Endothelial cell (in vitro differentiated cells): ENCODE data around the gene IGF2BP3. TPM values are rescaled to one million over a fixed set of nuclear protein-coding genes. Genes with fewer than 3 reads are reported as not detected.

ENCODE experiments used
- DNase-seq: peaks from one replicate; pipeline ENCODE4 v3.0.0; 2021; ENCODE audit warnings: low spot score
- H3K27ac Mint-ChIP-seq: one replicate; pipeline ENCODE4 v1.8.0; 2021; ENCODE audit warnings: mixed read lengths, inconsistent platforms; ENCODE audit not compliant: unreplicated experiment
- H3K27me3 Mint-ChIP-seq: one replicate; pipeline ENCODE4 v1.8.0; 2021; ENCODE audit warnings: mild to moderate bottlenecking, moderate library complexity, mixed read lengths, inconsistent platforms; ENCODE audit not compliant: unreplicated experiment
- H3K36me3 Mint-ChIP-seq: one replicate; pipeline ENCODE4 v1.8.0; 2021; ENCODE audit warnings: mild to moderate bottlenecking, low read depth, mixed read lengths, inconsistent platforms; ENCODE audit not compliant: unreplicated experiment
- H3K4me1 Mint-ChIP-seq: one replicate; pipeline ENCODE4 v1.8.0; 2021; ENCODE audit warnings: mild to moderate bottlenecking, mixed read lengths, inconsistent platforms; ENCODE audit not compliant: unreplicated experiment
- H3K4me3 Mint-ChIP-seq: one replicate; pipeline ENCODE4 v1.8.0; 2021; ENCODE audit warnings: mild to moderate bottlenecking, mixed read lengths, inconsistent platforms; ENCODE audit not compliant: unreplicated experiment
- H3K9me3 Mint-ChIP-seq: one replicate; pipeline ENCODE4 v1.8.0; 2021; ENCODE audit warnings: mixed read lengths, inconsistent platforms; ENCODE audit not compliant: unreplicated experiment
- CTCF ChIP-seq: fragments of 200-600 bp; sonication (generic); IDR thresholded peaks from one replicate; pipeline ENCODE4 v1.5.0; 2021; ENCODE audit warnings: antibody characterized with exemption; ENCODE audit not compliant: unreplicated experiment
- total RNA-seq: library from RNA; stranded (reverse); fragmentation: NEBNext Ultra II Directional; extraction: Animal tissue kit (Norgen Biotek cat#: 25700); gene quantifications from one replicate; pipeline ENCODE4 v1.2.1, GENCODE V29; 2021; ENCODE audit not compliant: unreplicated experiment

The IGF2BP3 gene
- total RNA-seq, 1 donor from 2014 or later: 92.8 TPM

GRCh38 chr7:23358152-23358674 is 112.1 kb downstream of the IGF2BP3 start:
- H3K27ac Mint-ChIP-seq: no peak overlapping the region
- DNase-seq: no peak
- H3K9me3 Mint-ChIP-seq: no peaks in the 10 kb centered on the region
- TF ChIP-seq CTCF: no peak
- peaks cover 6% of the 10 kb centered on the region for H3K4me1 Mint-ChIP-seq
- no peak overlapping the region for H3K4me3 Mint-ChIP-seq
- peaks cover 3% of the 10 kb centered on the region for H3K36me3 Mint-ChIP-seq
- H3K27me3 Mint-ChIP-seq: peaks cover 3% of the 10 kb centered on the region

GRCh38 chr7:23357190-23358093 is 112.8 kb downstream of the IGF2BP3 start:
- peak; percentile 28 for TF ChIP-seq CTCF
- Mint-ChIP-seq H3K36me3 (peaks cover 3% of the 10 kb centered on the region), H3K4me1 (peaks cover 7% of the 10 kb centered on the region), H3K27ac (peak overlapping the region; percentile 70), H3K4me3 (no peak overlapping the region), H3K27me3 (peaks cover 3% of the 10 kb centered on the region), H3K9me3 (no peaks in the 10 kb centered on the region)
- DNase-seq: no peak

- no peak overlapping the region for H3K4me3 Mint-ChIP-seq
- no peaks in the 10 kb centered on the region for H3K9me3 Mint-ChIP-seq
- DNase-seq: no peak
- H3K36me3 Mint-ChIP-seq: peaks cover 3% of the 10 kb centered on the region
- H3K4me1 Mint-ChIP-seq: peaks cover 7% of the 10 kb centered on the region
- no peak for TF ChIP-seq CTCF
- H3K27me3 Mint-ChIP-seq: peaks cover 3% of the 10 kb centered on the region
- no peak overlapping the region for H3K27ac Mint-ChIP-seq
Observed at GRCh38 chr7:23356726-23357125, 113.6 kb downstream of the IGF2BP3 start.

GRCh38 chr7:23356168-23356567 is 114.1 kb downstream of the IGF2BP3 start:
- peaks cover 3% of the 10 kb centered on the region for H3K27me3 Mint-ChIP-seq
- H3K9me3 Mint-ChIP-seq: no peaks in the 10 kb centered on the region
- H3K4me1 Mint-ChIP-seq: peaks cover 7% of the 10 kb centered on the region
- peaks cover 3% of the 10 kb centered on the region for H3K36me3 Mint-ChIP-seq
- H3K27ac Mint-ChIP-seq: no peak overlapping the region
- TF ChIP-seq CTCF: no peak
- no peak overlapping the region for H3K4me3 Mint-ChIP-seq
- DNase-seq: no peak

- DNase-seq: no peak
- H3K27ac Mint-ChIP-seq: no peak overlapping the region
- peaks cover 3% of the 10 kb centered on the region for H3K27me3 Mint-ChIP-seq
- H3K4me1 Mint-ChIP-seq: peaks cover 25% of the 10 kb centered on the region
- H3K36me3 Mint-ChIP-seq: peaks cover 10% of the 10 kb centered on the region
- no peak for TF ChIP-seq CTCF
- no peak overlapping the region for H3K4me3 Mint-ChIP-seq
- no peaks in the 10 kb centered on the region for H3K9me3 Mint-ChIP-seq
Observed at GRCh38 chr7:23353172-23353571, 117.1 kb downstream of the IGF2BP3 start.
